GM18909 (cell line): ENCODE measurements around the gene MTSS2.

ENCODE experiments used
- ATAC-seq: cut with Tn5 transposase; IDR thresholded peaks from one replicate; pipeline ENCODE4 v1.9.1; 2021; ENCODE audit warnings: mild to moderate bottlenecking; ENCODE audit not compliant: unreplicated experiment, poor library complexity

MTSS2 gene

DNA sequence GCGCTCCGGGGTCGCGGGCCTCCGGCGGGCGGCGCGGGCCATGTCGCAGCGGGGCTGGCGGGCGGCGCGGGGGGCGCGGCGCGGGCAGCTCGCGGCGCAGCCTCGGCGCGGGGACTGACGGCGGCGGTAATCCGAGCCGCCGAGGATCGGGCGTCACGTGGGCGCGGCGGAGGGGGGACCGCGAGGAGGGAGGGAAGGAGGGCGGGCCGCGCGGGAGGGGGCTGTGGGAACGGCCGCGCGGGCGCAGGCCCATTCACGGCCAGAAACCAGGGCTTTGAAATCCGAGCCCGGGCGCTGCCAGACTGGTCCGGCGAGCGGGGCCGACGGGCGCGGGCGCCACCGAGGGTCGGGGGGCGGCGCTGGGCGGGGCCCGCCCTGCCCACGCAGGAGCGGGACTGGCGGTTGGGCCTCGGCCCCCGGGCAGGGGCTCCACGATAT is at the start of gene MTSS2:
MTSS2 (minus strand) TSS at position 116 of the 438 bp plus-strand sequence. CDS start 262 bp downstream, outside the sequence.
- no peak for ATAC-seq

GRCh38 chr16:70735141-70735979 is 49.5 kb upstream of the MTSS2 start:
- ATAC-seq, result no peak

DNA sequence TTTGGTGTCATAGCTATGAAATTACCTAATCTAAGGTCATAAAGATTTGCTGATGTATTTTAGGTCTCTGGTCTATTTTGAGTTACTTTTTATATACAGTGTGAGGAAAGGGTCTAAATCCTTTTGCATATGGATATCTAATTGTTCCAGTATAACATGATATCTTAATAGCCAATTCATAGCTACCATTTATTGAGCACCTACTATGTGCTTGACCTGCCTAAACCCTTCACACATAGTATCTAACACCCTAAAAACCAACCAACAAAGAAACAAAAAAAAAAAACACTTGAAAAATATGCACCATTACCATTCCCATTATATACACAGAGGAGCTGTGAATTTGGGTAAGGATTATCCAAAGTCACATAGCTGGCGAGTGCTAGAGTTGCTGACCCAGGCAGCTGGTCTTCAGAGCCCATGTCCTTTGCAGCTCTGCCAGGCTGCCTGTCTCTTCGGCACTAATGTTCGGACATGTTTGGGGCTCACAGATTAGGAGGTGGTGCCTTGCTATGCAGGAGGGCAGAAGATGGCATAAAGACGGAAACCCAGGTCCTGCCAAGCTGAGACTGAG is 48.8 kb upstream of the MTSS2 start:
- no peak for ATAC-seq

GRCh38 chr16:70730944-70731343 is 45.1 kb upstream of the MTSS2 start:
- ATAC-seq, result no peak

GRCh38 chr16:70730031-70730430 is 44.2 kb upstream of the MTSS2 start:
- ATAC-seq, result no peak

DNA sequence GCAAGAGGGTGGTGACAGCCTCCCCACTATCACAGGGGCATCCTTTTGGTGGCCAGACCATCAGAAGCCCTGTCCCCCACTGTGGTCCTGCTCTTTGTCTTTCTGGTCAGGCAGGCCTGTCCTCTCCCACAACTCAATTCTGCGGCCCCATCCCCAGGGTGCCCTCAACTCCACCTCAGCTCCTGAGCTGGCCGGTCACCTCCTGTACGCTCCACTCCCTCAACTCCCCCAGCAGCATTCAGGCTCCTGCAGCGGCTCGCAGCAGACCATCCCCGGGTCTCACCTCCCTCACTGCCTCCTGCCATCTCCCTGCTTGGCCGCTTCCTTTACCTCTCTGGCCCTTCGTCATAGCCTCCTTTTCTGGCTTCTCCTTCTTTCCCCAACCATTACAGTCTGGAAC is 43.4 kb upstream of the MTSS2 start:
- ATAC-seq, result no peak

DNA sequence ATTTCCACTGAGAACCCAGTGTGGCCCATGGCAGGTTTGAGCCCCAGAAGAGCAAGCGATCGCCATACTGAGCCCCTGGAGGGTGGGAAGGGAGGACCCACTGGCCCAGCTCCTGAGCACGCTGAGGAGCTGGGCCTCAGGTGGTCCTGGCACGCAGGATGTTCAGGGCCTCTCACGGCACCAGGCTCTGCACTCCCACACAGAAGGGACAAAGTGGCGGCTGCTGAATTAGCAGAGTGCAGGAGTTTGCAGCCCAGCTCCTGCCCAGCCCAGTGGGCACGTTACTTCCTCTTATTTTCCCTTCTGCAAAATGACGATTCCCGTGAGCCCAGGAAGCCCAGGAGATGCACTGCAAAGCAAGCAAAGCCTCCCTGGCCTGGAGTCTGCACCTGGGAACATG is 42.3 kb upstream of the MTSS2 start:
- ATAC-seq, result no peak

DNA sequence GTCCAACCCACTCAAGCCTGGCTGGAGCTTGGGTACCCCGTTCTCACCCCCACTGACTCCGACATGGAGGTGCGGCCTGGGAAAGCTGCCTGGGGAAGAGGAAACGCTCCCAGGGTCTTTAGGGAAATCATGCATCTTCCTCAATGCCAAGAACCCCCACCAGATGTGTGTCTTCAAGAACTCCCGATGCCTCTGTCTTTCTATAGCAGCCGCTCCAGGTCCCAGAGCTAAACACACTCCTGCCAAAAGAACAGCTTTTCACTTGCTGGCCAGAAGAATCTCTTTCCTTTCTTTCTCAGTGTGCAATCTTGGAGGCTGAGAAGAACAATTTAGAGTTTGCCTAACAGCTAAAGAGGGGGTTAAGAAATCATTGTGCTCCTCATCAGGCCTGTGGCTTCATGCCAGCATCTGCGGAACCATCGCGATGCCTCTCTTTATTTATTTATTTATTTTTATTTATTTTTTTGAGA is 41.1 kb upstream of the MTSS2 start:
- ATAC-seq, result no peak

DNA sequence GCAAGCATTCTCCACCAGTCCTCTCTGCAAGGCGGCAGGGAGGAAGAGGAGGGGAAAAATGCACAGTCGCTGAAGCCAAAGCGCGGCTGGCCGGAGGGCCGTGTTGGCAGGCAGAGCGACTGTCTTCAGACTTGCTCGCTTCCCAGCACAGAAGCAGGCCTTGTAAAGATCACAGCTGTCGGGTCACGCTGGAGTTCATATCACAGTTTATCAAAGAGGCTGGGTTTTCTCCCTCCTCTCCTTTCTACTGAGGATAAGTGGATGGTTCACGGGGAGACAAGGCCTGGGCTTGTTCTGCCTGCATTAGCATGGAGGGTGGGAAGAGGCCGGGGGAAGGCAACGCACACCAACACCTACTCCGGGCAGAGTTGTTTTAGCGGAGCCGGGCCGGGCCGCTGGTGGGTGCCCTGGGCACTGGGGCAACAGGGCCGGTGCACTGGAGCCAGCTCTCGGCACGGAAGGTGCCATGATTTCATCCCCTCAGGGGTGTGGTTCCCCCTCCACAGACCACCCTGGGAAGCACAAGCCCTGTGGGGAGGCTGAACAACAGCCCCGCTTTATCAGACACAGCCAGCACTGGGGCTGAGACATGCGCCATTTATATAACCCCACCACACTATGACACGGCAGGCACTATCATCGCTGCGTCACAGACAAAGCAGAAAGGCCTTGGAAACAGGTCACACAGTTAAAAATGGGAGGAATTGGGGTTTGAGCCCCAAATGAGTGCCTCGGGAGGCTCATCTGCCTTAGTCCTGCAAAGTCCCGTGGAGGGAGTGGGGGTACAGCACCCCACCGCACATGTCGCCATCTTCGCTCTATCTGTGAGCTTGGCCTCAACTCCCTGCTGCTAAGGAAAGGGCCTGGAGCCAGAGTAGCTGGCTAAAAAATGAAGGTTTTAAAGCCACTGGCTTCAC is 40.3 kb upstream of the MTSS2 start:
- no peak for ATAC-seq

DNA sequence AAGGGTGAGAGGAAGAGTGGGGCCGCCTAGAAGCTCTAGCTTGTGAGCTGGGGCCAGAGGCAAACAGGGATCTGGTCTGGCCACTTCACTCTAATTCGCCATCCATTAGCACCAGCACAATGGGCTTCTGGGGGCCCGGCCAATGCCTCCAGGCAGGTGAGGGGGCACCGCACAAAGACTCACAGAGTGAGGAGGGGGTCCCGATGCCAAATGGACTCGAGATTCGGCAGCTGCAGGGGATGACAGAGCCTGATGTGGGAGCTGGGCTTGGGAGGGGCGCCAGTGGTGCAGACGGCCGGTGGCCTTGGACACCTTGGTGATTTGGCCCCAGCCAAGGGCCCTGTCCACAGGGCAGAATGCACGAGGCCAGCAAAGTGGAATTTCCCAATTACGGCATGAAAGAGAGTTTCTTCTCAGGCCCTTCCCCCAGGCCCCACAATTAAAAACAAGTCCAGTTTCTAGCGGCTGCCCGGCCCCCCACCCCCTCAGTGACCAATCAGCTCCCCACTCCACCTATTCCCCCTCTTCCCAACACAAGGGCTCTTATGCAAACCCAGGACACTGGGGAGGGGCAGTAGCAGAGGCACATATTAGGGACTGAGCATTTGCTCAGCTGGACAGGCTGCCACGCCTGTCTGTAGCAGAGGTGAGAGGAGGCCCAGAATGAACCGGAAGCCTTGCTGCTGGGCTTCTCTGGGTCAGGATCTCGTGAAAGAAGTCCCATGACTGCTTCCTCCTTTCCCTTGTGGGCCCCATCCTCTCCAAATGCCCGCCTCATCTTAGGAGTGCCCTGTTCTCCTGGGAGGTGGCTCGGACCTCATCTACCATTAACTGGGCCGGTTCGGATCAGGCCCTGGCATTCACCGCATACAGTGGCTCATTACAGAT is 39.4 kb upstream of the MTSS2 start:
- ATAC-seq, result no peak

GRCh38 chr16:70724146-70725023 is 38.5 kb upstream of the MTSS2 start:
- ATAC-seq, result no peak

DNA sequence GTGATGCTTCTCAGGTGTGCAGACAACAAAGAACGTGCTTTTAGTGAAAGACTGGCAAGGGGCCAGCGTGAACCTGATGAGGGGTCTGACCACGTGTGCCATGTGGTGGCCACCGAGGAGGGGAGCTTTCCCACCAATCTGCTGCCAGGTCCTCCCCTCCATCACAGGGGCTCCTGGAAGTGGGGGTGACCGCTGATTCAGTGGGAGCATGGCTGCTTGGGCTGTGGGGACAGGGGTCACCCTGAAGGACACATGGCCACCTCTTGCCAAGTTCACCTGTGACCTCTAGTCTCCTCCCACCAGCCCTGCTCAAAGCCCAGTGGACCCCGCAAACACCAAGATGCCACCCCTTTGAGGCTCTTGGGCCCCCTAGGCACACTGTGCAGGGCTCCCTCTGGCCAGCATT is 37.9 kb upstream of the MTSS2 start:
- no peak for ATAC-seq

GRCh38 chr16:70721202-70721963 is 35.5 kb upstream of the MTSS2 start:
- no peak for ATAC-seq

DNA sequence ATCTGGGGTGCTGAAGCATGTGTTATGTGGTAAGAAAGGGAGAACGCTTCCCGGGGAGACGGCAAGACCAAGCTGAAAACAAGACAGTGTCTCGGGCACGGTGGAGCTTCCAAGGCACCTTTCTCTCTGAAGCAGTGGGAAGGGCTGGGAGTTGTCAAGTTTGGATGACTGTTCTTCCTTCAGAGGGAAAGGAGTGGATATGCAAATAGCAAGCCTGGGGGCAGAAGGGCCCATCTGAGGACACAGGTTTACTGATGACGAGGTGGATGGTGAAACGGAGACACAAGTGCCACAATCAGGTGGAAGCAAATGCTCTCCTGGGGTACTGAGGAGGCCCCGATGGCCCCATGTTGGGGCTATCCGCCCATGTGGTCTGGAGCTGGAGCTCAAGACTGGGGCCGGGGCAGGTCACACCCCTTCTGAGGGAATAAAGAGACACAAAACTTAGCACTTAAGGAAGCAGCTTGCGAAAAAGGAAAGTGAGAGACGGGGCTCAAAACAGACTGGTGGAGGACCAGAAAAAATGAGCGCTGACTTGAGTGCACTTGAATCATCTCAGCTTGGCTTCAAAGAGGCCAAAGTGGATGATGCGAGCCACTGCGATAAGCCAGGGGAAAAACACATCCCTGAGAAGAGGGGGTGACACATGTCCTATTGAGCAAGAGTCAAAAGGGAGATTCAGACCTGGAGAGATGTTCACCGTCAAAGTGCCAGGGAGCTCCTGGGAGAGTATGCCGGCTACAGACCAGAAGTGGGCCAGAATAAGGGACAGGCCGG is 34.8 kb upstream of the MTSS2 start:
- ATAC-seq, result no peak

DNA sequence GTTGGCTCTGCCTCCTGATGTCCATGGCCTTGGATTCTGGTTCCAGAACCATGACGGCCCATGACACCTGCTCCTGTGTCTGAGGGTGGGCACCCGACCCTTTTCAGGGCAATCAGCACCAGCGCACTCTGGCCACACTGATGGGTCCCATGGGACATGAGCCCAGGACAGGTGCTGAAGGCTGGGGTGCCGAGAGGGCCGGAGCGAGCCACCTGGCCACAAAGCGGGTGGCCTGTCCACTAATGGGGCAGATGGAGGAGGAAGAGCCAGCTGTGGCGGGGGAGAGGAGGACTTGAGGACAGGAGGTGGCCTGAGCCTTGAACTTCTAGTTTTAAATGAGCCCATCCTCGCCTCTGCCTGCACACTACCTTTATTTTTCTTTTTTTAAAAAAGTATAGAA is 31.2 kb upstream of the MTSS2 start:
- no peak for ATAC-seq

GRCh38 chr16:70715860-70716357 is 30.1 kb upstream of the MTSS2 start:
- no peak for ATAC-seq
